HG03064 (cell line): Measurements from ENCODE around the gene ABI3.
"Not testable (repeated sequence)": the region's sequence is repeated elsewhere in the genome, so short reads cannot be mapped to it uniquely, and the experiment has no call there.

Source experiments
- ATAC-seq: cut with Tn5 transposase; IDR thresholded peaks from one replicate; pipeline ENCODE4 v1.9.1; 2021; ENCODE audit warnings: low read depth; ENCODE audit not compliant: unreplicated experiment

ABI3 gene

DNA sequence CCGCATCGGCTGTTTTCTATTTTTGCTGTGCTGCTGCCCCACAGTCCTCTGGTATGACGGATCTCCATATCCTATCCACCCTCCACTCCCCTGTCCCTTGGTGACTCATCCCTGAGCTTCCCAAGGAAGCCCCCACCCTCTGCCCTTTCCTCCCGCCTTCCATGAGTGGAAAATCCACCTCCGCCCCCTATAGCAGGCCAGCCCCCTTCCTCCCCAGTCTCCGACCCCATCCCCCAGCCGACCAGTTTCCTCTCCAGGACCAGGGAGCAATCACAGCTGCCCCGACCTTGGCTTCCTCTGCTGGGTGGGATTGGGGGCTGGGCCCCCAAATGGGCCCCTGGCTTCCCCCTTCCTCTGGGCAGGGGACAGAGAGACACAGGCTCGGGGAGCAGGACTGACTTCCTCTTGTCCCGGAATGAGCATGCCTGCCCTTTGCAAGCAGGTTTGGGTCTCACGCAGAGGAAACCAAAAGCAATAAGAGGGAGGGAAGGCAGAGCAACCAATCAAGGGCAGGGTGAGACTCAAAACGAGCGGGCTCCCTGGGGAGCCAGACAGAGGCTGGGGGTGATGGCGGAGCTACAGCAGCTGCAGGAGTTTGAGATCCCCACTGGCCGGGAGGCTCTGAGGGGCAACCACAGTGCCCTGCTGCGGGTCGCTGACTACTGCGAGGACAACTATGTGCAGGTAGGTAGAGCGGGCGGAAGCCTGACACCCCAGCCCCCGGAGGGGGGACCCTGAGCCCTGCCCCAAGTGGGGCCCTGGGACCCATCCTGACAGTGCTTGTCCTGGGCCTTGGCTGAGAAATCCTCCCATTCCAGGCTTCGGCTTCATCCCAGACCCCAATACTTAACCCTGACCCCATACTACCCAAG, at the start of gene ABI3, which contains the start of gene GNGT2:
ABI3 (plus strand) TSS at position 550 of the 872 bp plus-strand sequence; CDS start at position 568, 18 bp downstream.
GNGT2 (minus strand) TSS at position 417 of the 872 bp plus-strand sequence. CDS start 3,152 bp downstream, outside the sequence.
- peak; percentile 47 for ATAC-seq

DNA sequence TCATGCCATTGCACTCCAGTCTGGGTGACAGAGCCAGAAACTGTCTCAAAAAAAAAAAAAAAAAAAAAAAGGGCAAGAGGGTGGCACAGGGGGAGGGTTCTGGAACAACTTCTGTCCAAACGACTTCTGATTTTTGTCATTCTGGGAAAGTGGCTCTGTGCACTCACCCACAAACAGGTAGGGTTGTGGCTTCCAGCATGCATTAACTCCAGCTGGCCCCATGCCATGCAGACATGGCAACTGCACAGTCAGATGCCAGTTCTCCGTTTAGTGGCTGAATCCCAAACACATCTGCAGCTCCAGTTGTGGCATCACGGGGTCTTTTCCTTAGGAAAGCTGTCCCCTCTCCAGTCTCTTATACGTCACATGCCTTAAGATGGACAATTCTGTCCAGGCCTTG, 47.6 kb upstream of the ABI3 start:
- ATAC-seq = no peak

DNA sequence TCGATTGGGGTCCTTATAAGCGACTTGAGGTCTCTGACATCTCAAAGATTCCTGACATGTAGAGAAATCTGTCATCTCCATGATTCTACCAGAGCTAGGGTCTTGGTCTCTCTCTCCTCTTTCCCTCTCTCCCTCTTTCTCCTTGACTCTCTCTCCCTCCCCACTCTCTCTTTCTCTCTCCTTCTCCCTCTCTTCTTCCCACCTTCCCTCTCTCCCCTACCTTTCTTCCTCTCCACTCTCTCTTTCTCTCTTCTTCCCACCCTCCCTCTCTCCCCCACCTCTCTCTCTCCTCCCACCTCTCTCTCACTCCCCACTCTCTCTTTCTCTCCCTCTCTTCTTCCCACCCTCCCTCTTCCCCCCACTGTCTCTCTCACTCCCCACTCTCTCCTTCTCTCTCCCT, 45.4 kb upstream of the ABI3 start:
- no peak for ATAC-seq

GRCh38 chr17:49168706-49169105, 41.8 kb upstream of the ABI3 start:
- no peak for ATAC-seq

GRCh38 chr17:49170216-49170615, 40.3 kb upstream of the ABI3 start:
- no peak for ATAC-seq

GRCh38 chr17:49170711-49171110, 39.8 kb upstream of the ABI3 start:
- not testable (repeated sequence) for ATAC-seq

DNA sequence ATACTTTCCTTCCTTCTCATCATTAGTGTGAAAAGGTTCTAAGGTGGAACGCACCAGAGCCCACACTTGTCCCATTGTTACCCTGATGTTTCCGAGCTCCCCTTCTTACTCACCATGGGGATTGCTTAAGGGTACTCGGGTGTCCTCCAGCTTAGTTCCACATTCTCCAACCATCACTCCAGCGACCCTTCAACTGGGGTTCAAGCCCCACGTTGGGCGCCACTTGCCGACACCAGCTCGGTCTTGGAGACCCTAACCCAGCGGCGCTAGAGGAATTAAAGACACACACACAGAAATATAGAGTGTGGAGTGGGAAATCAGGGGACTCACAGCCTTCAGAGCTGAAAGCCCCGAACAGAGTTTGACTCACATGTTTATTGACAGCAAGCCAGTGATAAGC, 34.5 kb upstream of the ABI3 start:
- not testable (repeated sequence) for ATAC-seq

DNA sequence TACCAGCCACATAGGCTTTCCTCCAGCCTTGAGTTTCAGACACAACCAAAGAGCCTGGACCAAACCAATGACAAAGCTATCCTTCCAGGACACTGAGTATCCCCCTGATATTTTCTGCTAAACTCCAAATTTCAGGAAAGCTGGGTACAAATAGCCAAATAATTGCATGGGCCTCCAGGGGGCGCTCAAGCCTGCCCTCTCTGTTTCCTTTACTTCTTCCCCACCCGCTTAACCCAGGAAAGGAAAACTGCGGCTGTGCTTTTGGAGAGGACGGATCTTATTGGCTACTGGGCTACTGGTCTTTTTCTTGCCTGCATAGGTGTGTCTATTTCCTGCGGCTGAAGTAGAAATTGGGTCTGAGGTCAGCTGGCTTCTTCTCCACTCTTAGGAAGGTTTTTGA, 30.2 kb upstream of the ABI3 start:
- ATAC-seq = no peak

- ATAC-seq = no peak
These were observed 29.4 kb upstream of the ABI3 start for GRCh38 chr17:49180998-49181635.

- ATAC-seq = no peak
These were observed 27.2 kb upstream of the ABI3 start for GRCh38 chr17:49183341-49183740.

DNA sequence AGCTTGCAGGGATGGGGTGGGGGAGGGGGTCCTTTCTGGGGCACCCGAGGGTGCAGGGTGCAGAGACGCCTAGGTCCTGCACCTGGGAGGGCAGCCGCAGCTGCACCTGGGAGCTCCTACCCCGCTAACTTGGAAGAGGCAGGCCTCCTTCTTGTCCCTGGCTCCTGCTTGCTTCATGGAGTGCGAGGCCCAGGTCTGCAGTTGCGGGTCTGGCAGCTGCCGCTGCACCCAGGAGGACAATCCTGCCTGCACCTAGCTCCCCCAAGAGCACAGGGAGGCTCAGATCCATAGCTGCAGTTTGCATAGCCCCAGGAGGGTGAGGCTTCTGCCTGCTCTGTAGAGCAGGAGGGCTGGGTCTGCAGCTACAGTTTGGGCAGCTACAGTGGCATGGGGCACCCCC, 26.7 kb upstream of the ABI3 start:
- ATAC-seq = no peak

DNA sequence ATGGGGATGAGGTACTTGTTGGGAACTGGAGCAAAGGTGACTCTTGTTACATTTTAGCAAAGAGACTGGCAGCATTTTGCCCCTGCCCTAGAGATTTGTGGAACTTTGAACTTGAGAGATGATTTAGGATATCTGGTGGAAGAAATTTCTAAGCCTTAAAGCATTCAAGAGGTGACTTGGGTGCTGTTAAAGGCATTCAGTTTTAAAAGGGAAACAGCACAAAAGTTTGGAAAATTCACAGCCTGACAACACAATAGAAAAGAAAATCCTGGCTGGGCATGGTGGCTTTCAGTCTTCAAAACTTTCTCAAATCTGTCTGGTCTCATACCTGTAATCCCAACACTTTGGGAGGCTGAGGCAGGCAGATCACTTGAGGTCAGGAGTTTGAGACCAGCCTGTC, 26.0 kb upstream of the ABI3 start:
- not testable (repeated sequence) for ATAC-seq

- ATAC-seq = not testable (repeated sequence)
These were observed 25.1 kb upstream of the ABI3 start for GRCh38 chr17:49185381-49185780.

- no peak for ATAC-seq
These were observed 23.2 kb upstream of the ABI3 start for GRCh38 chr17:49187301-49187700.

DNA sequence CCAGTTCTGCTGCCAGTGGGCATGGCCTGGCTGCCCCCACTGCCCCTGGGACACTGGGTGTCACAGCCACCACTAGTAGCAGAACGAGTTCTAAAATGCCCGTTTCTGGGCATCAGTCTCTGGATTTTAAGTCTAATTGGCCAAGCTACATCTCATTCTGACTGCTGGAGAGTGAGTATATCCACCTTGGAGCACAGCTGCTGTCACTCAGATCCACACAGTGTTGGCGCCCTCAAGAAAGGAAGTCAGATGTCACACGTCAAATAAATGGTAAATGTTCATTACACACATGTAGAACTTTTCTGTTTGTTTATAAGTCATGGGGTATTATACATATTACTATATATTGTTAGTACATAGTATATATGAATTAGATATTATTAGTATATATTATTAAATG, 19.6 kb upstream of the ABI3 start:
- ATAC-seq = no peak

GRCh38 chr17:49191409-49191916, 19.0 kb upstream of the ABI3 start:
- ATAC-seq = peak; percentile 8

DNA sequence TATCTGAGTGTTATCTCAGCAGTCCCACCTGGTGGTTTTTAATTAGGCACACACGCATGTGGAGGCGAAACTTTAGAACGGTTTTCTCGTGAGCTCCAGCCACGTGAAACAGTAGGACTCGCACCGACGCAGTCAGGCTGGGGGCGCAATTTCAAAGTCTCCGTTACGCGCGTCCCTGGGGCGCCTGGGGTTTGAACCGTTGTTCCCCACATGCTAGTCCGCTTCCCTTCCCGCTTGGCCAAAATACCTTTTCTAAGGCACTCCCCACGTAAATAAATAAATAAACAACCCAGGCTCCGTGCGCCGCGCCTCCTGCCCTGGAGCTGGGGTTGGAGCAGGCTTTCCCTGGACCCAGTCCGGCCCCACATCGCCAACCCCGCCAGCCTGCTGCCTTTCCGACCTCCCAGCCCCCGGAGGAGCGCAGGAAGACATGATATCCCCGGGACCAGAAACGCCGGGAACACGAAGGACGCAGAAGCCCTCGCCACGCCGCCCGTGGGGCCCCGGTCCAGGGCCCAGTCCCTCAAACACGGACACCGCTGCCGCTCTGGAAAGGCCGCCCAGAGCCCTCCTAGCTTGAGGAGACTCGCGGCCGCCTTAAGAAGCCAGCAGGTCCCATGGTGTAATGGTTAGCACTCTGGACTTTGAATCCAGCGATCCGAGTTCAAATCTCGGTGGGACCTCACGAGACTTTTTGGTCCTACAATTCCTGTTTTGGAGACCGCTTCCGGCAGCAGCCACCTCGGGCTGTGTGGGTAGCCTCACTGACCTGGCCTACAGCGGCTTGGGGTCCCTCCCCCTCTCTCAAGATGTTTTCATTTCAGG, 18.4 kb upstream of the ABI3 start:
- peak; percentile 34 for ATAC-seq

- ATAC-seq = no peak
These were observed 16.8 kb upstream of the ABI3 start for GRCh38 chr17:49193513-49194296.

DNA sequence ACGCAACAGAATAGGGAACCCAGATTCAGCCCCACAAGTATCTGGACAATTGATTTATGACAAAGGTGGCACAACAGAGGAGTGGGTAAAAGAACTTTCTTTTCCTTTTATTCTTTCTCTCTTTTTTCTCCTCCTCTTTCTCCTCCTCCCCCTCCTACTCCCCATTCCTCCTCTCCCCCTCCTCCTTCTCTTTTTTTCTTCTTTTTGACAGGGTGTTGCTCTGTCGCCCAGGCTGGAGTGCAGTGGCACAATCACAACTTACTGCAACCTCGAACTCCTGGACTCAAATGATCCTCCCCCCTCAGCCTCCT, 16.3 kb upstream of the ABI3 start:
- ATAC-seq = no peak

DNA sequence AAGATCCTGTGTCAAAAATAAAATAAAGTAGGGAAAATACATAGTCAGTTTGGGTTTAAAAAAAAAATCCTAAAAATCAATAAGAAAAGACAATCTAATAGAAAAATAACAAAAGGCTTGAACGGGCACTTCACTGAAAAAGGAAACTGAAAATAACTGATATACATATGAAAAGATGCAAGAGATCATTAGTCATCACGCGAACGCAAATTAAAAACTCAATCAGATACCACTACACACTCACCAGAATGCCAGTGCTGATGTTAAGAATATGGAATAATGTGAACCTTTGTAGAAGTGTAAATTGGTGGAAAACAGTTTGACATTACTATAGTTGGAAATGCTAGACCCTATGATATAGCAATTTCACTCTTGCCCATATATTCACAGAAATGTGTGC, 14.8 kb upstream of the ABI3 start:
- ATAC-seq = no peak
